HL-60 (cell line): ENCODE measurements around the gene ZNF689.

ENCODE experiments used
- CTCF ChIP-seq: IDR thresholded peaks from one replicate; pipeline ENCODE4 v1.5.1; 2011; ENCODE audit warnings: low read length, control low read depth, inconsistent platforms; ENCODE audit not compliant: insufficient read depth
- GABPA ChIP-seq: IDR thresholded peaks from 2 replicates; pipeline ENCODE4 v1.6.1; 2012; ENCODE audit warnings: low read depth
- POLR2AphosphoS5 ChIP-seq: IDR thresholded peaks from 2 replicates; pipeline ENCODE4 v1.6.1; 2012; ENCODE audit warnings: low read depth
- REST ChIP-seq: IDR thresholded peaks from 2 replicates; pipeline ENCODE4 v1.6.1; 2012; ENCODE audit warnings: low read depth; ENCODE audit not compliant: insufficient replicate concordance
- SPI1 ChIP-seq: IDR thresholded peaks from 2 replicates; pipeline ENCODE4 v1.6.1; 2012; ENCODE audit warnings: low read depth, mild to moderate bottlenecking, borderline replicate concordance

- TF ChIP-seq REST (no peak), CTCF (no peak), POLR2AphosphoS5 (no peak), SPI1 (no peak), GABPA (no peak)
These were observed 17.3 kb downstream of the ZNF689 start for GRCh38 chr16:30592871-30593270.
